B cell (primary cell): Measurements from ENCODE around the gene TSPAN17.

Source experiments
- EZH2 ChIP-seq: IDR thresholded peaks from 2 replicates; pipeline ENCODE4 v1.6.1; 2012; ENCODE audit warnings: borderline replicate concordance, low read depth, mild to moderate bottlenecking, moderate library complexity, low read length; ENCODE audit not compliant: insufficient read depth, poor library complexity, severe bottlenecking
- TF ChIP-seq, protein P1 (sequence below): fragments of 200-600 bp; IDR thresholded peaks from one replicate; pipeline ENCODE4 v1.8.0; 2022; ENCODE audit warnings: antibody characterized with exemption, mild to moderate bottlenecking

DNA sequence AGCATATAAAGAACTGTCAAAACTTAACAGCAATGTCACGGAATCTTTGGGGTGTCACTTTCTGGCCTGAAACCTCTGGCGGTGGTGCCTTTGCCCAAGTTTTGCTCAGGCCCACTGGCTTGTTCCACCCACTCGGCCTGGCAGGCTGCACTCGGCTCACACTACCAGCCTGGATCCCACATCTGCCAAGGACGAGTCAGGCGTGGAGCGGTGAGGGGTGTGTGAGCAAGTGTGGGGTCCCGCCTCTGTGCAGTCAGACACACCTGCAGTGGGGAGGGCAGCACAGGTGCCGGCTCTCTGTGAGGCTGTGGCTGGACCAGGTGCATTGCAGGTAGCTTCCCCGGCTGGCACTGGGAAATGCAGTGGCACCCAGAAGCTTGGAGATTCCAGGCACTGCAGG, 40.0 kb downstream of the TSPAN17 start:
- TF ChIP-seq, protein P1, sequence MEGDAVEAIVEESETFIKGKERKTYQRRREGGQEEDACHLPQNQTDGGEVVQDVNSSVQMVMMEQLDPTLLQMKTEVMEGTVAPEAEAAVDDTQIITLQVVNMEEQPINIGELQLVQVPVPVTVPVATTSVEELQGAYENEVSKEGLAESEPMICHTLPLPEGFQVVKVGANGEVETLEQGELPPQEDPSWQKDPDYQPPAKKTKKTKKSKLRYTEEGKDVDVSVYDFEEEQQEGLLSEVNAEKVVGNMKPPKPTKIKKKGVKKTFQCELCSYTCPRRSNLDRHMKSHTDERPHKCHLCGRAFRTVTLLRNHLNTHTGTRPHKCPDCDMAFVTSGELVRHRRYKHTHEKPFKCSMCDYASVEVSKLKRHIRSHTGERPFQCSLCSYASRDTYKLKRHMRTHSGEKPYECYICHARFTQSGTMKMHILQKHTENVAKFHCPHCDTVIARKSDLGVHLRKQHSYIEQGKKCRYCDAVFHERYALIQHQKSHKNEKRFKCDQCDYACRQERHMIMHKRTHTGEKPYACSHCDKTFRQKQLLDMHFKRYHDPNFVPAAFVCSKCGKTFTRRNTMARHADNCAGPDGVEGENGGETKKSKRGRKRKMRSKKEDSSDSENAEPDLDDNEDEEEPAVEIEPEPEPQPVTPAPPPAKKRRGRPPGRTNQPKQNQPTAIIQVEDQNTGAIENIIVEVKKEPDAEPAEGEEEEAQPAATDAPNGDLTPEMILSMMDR: no peak
- no peak for TF ChIP-seq EZH2
